Measurements from ENCODE around the gene CABP7. TPM values are rescaled to one million over a fixed set of nuclear protein-coding genes. Genes with fewer than 3 reads are reported as not detected.
"Not testable (repeated sequence)": the region's sequence is repeated elsewhere in the genome, so short reads cannot be mapped to it uniquely, and the experiment has no call there.

CABP7 gene
- total RNA-seq, 6 donors from 2014 or later, result 0.15 to 0.44 TPM; not detected in 4

GRCh38 chr22:29748248-29748893 lies 28.6 kb downstream of the CABP7 start:
- Histone ChIP-seq H3K9me3 (no peaks in the 10 kb centered on the region), H3K27me3 (no peaks in the 10 kb centered on the region), H3K36me3 (peaks cover 0 to 42% (median 35%) of the 10 kb centered on the region in 4 donors), H3K27ac (no peak overlapping the region), H3K4me3 (no peak overlapping the region), H3K4me1 (peaks cover 0 to 5% (median 0%) of the 10 kb centered on the region in 4 donors)
- 75 to 90% methylated on average over 1 to 9 of the region's 9 CpGs for WGBS, 2 donors
- ATAC-seq (ENCODE audit: low FRiP score in 2 of 2) (no peak), DNase-seq (peak in 1 of 2 donors; percentile 62)
- TF ChIP-seq POLR2A (IDR thresholded peaks at IDR 0.05), result no peak
- TF ChIP-seq POLR2AphosphoS5 (IDR thresholded peaks at IDR 0.05), result no peak

DNA sequence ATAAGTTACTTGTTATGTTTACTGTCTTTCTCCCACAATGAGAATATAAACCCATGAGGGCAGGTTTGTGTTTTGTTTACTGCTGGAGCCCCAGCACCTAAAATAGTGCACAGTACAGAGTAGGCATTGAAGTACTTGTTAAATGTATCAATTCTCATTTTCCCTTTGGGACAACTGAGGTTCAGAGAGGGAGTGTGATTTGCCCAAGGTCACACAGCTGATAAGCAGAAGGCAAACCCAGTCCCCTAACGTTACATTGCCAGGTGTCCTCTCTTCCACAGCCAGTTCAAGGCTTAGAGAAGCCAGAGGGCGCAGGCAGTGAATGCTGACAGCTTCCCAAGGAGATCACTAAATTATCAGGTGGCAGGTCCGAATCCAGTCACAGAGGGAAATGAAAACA lies 30.2 kb downstream of the CABP7 start:
- Histone ChIP-seq H3K4me3 (no peak overlapping the region), H3K27ac (peak overlapping the region in 1 of 4 donors; percentile 72), H3K36me3 (peaks cover 0 to 44% (median 32%) of the 10 kb centered on the region in 4 donors), H3K27me3 (no peaks in the 10 kb centered on the region), H3K9me3 (no peaks in the 10 kb centered on the region), H3K4me1 (peaks cover 0 to 5% (median 0%) of the 10 kb centered on the region in 4 donors)
- DNase-seq, result no peak
- WGBS, 2 donors, result 94 to 100% methylated on average over 3 of the region's 3 CpGs
- TF ChIP-seq, protein P1, sequence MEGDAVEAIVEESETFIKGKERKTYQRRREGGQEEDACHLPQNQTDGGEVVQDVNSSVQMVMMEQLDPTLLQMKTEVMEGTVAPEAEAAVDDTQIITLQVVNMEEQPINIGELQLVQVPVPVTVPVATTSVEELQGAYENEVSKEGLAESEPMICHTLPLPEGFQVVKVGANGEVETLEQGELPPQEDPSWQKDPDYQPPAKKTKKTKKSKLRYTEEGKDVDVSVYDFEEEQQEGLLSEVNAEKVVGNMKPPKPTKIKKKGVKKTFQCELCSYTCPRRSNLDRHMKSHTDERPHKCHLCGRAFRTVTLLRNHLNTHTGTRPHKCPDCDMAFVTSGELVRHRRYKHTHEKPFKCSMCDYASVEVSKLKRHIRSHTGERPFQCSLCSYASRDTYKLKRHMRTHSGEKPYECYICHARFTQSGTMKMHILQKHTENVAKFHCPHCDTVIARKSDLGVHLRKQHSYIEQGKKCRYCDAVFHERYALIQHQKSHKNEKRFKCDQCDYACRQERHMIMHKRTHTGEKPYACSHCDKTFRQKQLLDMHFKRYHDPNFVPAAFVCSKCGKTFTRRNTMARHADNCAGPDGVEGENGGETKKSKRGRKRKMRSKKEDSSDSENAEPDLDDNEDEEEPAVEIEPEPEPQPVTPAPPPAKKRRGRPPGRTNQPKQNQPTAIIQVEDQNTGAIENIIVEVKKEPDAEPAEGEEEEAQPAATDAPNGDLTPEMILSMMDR (IDR thresholded peaks at IDR 0.05), result no peak
- TF ChIP-seq POLR2AphosphoS5 (IDR thresholded peaks at IDR 0.05) (no peak), POLR2A (IDR thresholded peaks at IDR 0.05) (no peak), EP300 (IDR thresholded peaks at IDR 0.05) (no peak)
- no peak for ATAC-seq (ENCODE audit: low FRiP score in 2 of 2)

DNA sequence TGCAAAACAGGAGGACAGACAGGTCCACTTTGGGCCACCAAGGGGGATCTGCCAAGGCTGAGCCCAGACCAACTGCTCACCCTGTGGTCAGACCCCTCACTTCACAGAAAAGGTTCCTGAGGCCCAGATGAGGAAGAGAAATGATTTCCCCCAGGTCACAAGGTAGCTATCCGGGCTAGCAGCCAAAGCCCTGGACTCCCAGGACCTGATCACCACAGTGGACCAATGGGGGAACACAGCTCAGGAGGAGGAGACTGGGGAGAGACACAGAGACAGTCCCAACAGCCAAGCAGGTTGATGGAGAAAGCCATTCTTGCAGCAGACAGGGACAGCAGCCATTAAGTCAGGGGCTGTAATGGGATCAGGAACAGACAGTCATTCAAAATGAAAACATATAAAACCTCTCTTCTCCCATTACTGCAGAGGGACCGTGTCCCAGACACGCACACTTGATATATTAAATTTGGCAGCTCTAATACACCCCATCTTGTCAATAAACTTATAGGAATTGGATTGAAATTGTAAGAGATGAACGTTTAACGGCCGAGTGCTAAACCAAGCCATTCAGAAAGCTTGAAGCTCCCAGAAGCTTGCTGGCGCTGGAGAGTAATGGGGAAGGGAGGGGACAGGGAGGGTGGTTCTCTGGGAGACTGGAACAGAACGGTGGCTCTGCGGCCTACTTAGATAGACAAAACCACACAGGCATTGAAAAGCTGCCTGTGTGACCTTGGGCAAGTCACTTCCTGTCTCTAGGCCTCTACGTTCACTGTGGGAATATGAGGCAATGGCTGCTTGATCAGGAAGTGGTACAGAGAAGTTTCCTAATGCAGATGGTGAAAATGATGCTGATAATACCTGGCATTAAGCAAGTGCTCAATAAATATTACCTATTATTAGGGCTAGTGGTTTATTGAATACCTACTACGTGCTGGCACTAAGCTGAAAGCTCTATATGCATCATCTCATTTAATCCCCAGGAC lies 31.0 kb downstream of the CABP7 start:
- Histone ChIP-seq H3K4me1 (peaks cover 0 to 5% (median 0%) of the 10 kb centered on the region in 4 donors), H3K27ac (peak overlapping the region in 3 of 4 donors; percentile 40 to 72 (median 46)), H3K36me3 (peaks cover 0 to 37% (median 27%) of the 10 kb centered on the region in 4 donors), H3K27me3 (no peaks in the 10 kb centered on the region), H3K4me3 (no peak overlapping the region), H3K9me3 (no peaks in the 10 kb centered on the region)
- DNase-seq (peak in 1 of 2 donors; percentile 67), ATAC-seq (ENCODE audit: low FRiP score in 2 of 2) (peak in 1 of 2 donors; percentile 32)
- TF ChIP-seq EP300 (IDR thresholded peaks at IDR 0.05), result no peak
- peak in 1 of 2 donors; percentile 37 for TF ChIP-seq POLR2AphosphoS5 (IDR thresholded peaks at IDR 0.05)
- WGBS, 2 donors, result 76 to 79% methylated on average over 11 of the region's 11 CpGs

DNA sequence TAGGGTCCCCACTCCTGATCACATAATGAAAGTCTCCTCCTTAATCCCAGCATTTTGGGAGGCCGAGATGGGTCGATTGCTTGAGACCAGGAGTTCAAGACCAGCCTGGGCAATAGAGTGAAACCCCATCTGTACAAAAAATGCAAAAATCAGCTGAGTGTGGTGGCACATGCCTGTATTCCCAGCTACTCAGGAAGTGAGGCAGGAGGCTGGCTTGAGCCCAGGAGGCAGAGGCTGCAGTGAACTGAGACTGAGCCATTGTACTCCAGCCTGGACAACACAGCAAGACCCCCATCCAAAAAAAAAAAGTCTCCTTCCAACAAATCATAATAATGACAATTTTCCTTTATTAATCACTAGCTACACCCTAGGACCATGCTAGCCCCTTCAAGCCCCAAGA lies 31.9 kb downstream of the CABP7 start:
- no peaks in the 10 kb centered on the region for H3K9me3 ChIP-seq
- H3K4me3 ChIP-seq, result no peak overlapping the region
- no peak for ATAC-seq (ENCODE audit: low FRiP score in 2 of 2)
- H3K27ac ChIP-seq, result peak overlapping the region in 1 of 4 donors; percentile 72
- peaks cover 0 to 5% (median 0%) of the 10 kb centered on the region in 4 donors for H3K4me1 ChIP-seq
- H3K27me3 ChIP-seq, result no peaks in the 10 kb centered on the region
- 100% methylated on average over 2 of the region's 2 CpGs for WGBS, 2 donors
- H3K36me3 ChIP-seq, result peaks cover 0 to 29% (median 20%) of the 10 kb centered on the region in 4 donors
- DNase-seq, result no peak
- TF ChIP-seq, protein P1 (IDR thresholded peaks at IDR 0.05), result no peak
- TF ChIP-seq POLR2A (IDR thresholded peaks at IDR 0.05) (no peak), POLR2AphosphoS5 (IDR thresholded peaks at IDR 0.05) (no peak), EP300 (IDR thresholded peaks at IDR 0.05) (no peak)

GRCh38 chr22:29753808-29754657 lies 34.2 kb downstream of the CABP7 start:
- Histone ChIP-seq H3K27ac (no peak overlapping the region), H3K4me3 (no peak overlapping the region), H3K27me3 (no peaks in the 10 kb centered on the region), H3K4me1 (peaks cover 0 to 5% (median 0%) of the 10 kb centered on the region in 4 donors), H3K9me3 (no peaks in the 10 kb centered on the region), H3K36me3 (peaks cover 0 to 11% (median 1%) of the 10 kb centered on the region in 4 donors)
- DNase-seq (peak in 1 of 2 donors; percentile 32), ATAC-seq (ENCODE audit: low FRiP score in 2 of 2) (no peak)
- no peak for TF ChIP-seq EP300 (IDR thresholded peaks at IDR 0.05)
- TF ChIP-seq, protein P1 (IDR thresholded peaks at IDR 0.05), result no peak
- TF ChIP-seq POLR2AphosphoS5 (IDR thresholded peaks at IDR 0.05), result no peak
- no peak for TF ChIP-seq POLR2A (IDR thresholded peaks at IDR 0.05)
- 85 to 88% methylated on average over 3 to 16 of the region's 16 CpGs for WGBS, 2 donors

GRCh38 chr22:29754658-29755395 lies 35.0 kb downstream of the CABP7 start:
- peaks cover 0 to 11% (median 1%) of the 10 kb centered on the region in 4 donors for H3K36me3 ChIP-seq
- not testable (repeated sequence) for H3K27ac ChIP-seq; DNase-seq; H3K9me3 ChIP-seq; H3K4me1 ChIP-seq; ATAC-seq (ENCODE audit: low FRiP score in 2 of 2); H3K27me3 ChIP-seq; H3K4me3 ChIP-seq
- WGBS, 2 donors, result 85 to 96% methylated on average over 11 of the region's 11 CpGs

Measured in upper lobe of left lung (tissue), 6 donors.